ENCODE data around the gene CNEP1R1.

The CNEP1R1 gene

DNA sequence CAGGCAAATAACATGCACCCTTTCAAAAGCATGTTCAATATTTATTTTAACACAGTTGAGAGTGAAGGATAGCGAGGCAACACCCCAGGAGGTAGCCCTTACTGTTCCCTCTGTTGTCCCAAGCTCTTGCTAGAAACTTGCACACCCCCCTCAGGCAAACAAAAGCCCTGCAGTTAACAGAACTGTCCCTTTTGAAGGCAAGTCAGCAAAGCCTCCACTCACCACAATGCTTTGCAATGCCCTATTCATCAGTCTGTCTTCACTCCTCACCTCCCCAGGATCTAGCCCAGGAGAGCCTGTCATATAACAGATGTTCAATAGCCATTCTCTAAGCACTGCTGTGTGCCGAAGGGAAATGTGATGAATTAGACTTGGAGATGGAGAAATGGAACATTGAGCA is 3.5 kb upstream of the CNEP1R1 start:
- no peak for DNase-seq

- no peak for DNase-seq
These were observed 1.4 kb upstream of the CNEP1R1 start for GRCh38 chr16:50023641-50024040.

- no peak for DNase-seq
These were observed 818 bp upstream of the CNEP1R1 start for GRCh38 chr16:50024207-50024606.

GRCh38 chr16:50025537-50025931 is 509 bp downstream of the CNEP1R1 start:
- DNase-seq: peak; percentile 65

DNA sequence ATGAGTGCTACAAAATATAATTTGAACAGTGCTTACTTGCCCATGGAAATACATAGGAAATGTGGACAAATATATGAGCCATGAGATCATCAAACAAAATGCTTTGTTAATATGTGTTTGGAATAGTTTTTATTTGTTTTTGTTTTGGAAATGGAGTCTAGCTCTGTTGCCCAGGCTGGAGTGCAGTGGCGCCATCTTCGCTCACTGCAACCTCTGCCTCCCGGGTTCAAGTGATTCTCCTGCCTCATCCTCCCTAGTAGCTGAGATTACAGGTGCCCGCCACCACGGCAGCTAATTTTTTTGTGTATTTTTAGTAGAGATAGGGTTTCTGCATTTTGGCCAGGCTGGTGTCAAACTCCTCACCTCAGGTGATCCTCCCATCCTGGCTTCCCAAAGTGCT is 2.8 kb downstream of the CNEP1R1 start:
- no peak for DNase-seq

- no peak for DNase-seq
These were observed 10.5 kb downstream of the CNEP1R1 start for GRCh38 chr16:50035468-50035992.

DNA sequence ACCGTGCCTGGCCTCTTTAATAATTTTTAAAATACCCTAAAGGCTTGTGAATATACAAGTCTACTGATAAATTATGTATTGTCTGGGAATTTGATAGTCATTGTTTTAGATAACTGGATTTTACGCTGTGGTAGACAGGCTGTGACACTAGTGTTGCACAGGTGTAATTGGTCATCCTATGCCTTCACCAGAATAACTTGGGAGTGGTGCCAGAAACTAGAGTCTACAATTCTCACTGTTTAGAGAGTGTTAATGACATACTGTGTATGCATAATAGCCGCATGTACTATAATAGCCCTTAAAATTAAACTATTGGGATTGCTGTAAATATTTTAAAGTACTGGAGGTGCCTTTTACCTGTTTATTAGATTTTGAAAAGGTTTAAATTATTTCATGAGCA is 11.4 kb downstream of the CNEP1R1 start:
- peak; percentile 66 for DNase-seq

- DNase-seq: no peak
These were observed 12.7 kb downstream of the CNEP1R1 start for GRCh38 chr16:50037662-50038220.

DNA sequence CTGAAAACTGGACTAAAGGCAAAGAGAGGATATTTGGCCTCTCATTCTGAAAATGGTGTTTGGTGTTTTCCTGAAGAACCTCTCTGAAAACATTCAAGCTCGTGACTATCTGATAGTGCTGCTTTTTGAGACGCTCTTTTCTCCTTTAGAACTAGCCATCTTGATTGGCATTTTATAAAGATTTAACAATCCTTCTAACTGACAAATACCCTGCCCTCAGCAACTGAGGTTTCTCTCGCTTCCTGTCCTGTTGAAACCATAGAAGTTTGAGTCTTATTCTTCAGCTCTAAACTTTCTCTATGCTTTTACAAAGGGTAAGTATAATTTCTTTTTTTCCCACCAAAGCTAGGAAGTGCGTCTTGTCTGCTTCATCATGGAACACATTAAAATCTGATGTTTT is 13.3 kb downstream of the CNEP1R1 start:
- DNase-seq: no peak

DNA sequence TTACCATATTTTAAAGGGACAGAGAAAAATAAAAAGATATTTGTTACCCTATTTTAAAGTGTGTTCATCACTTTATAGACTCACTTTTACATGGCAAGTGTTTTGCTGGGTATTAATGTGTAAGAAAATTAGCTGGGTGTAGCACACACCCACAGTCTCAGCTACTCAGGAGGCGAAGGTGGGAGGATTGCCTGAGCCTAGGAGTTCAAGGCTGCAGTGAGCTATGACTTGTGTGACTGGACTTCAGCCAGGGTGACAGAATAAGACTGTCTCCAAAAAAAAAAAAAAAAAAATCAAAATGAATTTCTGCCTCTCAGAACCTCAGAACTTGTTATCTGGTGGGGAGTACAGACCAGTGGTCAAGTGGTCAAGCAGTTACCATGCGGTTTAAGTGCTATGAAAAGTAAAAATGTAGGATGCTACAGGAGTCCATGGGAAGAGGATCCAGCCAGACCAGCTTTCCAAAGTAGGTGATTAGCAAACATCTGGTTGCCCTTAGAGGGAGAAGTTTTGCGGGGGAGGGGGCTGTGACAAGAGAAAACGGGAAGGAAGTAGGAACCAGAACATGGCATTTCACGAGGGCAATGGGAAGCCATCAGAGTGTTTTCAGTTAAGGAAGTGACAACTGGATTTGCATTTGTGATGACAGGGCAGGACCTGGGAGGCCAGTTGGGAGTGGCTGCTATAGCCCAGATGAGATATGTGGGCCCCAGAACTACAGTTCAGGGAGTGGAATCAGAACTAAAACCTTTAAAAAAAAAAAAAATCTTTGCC is 13.9 kb downstream of the CNEP1R1 start:
- no peak for DNase-seq

DNA sequence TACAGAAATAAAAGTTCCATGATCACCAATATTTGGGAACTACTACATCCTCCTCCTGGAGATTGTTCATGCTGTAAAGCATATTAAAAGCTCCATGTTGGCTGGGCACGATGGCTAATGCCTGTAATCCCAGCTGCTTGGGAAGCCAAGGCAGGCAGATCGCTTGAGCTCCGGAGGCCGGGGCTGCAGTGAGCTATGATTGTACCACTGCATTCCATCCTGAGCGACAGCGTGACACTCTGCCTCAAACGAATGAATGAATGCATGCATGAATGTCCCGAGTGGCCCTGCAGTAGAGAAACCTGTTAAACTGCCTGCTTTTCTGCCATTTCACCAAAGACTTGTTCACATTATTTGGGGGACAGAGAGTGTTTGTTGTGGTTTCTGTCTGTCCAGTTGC is 15.0 kb downstream of the CNEP1R1 start:
- no peak for DNase-seq

DNA sequence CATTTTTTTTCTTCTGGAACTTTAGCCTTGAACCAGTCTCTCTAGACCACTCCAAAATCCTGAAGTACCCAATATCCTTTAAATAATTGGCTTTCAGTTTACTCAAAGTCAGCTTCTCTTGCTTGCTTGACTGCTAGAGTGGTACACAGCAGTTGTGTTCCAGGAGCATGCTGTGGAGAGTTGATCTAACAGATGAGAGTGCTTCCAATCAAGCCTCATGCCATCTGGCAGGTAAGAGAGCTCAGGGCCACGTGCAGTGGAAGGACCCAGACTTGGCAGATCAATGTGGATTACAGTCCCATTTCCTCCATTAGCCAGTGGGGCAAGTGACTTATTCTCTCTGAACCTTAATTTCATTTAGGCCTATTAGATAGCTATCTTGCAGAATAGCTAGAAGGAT is 15.7 kb downstream of the CNEP1R1 start:
- DNase-seq: no peak

GRCh38 chr16:50043358-50043757 is 18.3 kb downstream of the CNEP1R1 start:
- no peak for DNase-seq

- DNase-seq: no peak
These were observed 20.4 kb downstream of the CNEP1R1 start for GRCh38 chr16:50045412-50045811.

- DNase-seq: no peak
These were observed 21.8 kb downstream of the CNEP1R1 start for GRCh38 chr16:50046853-50047252.

- no peak for DNase-seq
These were observed 22.8 kb downstream of the CNEP1R1 start for GRCh38 chr16:50047864-50048263.

DNA sequence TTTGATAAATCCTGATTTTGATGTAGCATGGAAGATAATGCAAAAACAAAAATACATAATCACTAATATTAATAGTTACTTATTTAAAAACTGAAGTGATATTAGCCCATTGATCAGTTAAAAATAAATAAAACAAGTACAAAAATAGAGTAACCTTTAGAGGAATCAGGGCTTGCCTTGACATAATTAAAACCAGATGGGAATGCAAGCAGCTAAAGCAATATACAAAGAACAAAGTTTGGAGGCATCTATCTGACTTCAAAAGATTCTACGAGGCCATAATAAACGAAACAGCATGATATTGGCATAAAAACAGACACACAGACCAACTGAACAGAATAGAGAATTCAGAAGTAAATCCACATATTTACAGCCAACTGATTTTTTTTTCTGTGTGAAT is 25.8 kb downstream of the CNEP1R1 start:
- DNase-seq: no peak

GRCh38 chr16:50056226-50056625 is 31.2 kb downstream of the CNEP1R1 start:
- no peak for DNase-seq

DNA sequence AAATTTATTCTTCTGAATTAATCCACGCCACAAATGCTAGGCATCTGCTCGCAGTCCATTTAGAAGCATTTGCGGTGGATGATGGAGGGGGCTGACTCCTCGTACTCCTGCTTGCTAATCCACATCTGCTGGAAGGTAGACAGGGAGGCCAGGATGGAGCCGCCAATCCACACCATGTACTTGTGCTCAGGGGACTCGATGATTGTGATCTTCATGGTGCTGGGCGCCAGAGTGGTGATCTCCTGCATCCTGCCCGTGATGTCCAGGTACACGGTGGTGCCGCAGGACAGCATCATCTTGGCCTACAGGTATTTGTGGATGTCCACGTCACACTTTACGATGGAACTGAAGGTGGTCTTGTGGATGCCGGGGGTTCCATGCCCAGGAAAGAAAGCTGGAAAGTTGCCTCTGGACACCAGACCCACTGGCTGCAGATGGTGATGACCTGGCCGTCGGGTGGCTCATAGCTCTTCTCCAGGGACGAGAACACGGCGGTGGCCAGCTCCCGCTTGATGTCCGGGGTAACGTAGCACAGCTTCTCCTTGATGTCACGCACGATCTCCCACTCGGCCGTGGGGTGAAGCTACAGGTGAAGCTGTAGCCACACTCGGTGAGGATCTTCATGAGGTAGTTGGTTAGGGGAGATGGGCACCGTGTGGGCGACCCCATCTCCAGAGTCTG is 33.2 kb downstream of the CNEP1R1 start:
- no peak for DNase-seq

DNA sequence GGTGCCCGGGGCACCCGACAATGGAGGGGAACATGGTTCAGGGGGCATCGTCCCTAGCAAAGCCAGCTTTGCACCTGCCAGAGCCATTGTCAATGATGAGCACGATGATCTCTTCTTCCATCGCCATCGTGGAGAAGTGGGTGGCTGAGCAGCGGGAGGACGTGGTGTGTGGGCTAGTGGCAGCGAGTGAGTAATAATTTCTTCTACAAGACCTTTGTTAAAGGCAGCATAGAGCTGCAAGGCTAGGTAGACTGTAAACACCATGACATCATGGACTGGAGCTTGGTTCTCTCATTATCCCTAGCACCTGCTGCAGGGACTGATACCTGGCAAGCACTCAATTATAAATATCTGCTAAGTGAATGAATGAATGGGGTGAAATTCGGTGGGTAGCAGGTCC is 34.1 kb downstream of the CNEP1R1 start:
- no peak for DNase-seq

- DNase-seq: no peak
These were observed 34.6 kb downstream of the CNEP1R1 start for GRCh38 chr16:50059669-50060068.

GRCh38 chr16:50061326-50061725 is 36.3 kb downstream of the CNEP1R1 start:
- DNase-seq: no peak

- DNase-seq: no peak
These were observed 40.2 kb downstream of the CNEP1R1 start for GRCh38 chr16:50065241-50065623.

All from NCI-H1105 treated with DMSO at 0.1 percent for 48 hours (cell line).